GM21717 (cell line): ENCODE measurements around the gene RCOR3.
A peak's percentile ranks its signal among the peaks of the same experiment; 100 is the strongest.
"Not testable (repeated sequence)": the region's sequence is repeated elsewhere in the genome, so short reads cannot be mapped to it uniquely, and the experiment has no call there.

Experiments
- ATAC-seq: cut with Tn5 transposase; IDR thresholded peaks from one replicate; pipeline ENCODE4 v1.9.1; 2021; ENCODE audit warnings: mild to moderate bottlenecking, moderate library complexity; ENCODE audit not compliant: unreplicated experiment

Gene RCOR3

GRCh38 chr1:211337430-211338223 lies 78.5 kb downstream of the RCOR3 start:
- no peak for ATAC-seq

GRCh38 chr1:211338224-211338620 lies 79.1 kb downstream of the RCOR3 start:
- no peak for ATAC-seq

DNA sequence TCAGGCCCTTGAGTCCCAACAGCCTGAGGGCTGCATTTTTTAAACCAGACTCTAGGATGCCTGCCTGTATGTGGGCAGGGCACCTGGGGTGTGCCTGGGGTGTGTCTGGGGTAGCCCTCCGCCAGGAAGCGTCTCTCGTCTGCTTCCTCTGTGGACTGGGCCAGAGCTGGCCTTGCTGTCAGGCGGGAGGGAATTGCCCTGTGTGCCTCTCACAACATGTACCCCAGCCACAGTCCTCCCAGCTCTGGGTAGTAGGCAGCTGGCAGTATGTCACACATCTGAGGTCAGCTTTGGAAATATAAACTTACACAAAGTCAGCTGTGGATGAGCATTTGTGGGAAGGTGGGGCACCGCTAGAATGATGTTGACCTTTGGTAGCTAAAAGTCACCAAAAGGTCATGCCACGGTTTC lies 80.5 kb downstream of the RCOR3 start:
- ATAC-seq, result no peak

DNA sequence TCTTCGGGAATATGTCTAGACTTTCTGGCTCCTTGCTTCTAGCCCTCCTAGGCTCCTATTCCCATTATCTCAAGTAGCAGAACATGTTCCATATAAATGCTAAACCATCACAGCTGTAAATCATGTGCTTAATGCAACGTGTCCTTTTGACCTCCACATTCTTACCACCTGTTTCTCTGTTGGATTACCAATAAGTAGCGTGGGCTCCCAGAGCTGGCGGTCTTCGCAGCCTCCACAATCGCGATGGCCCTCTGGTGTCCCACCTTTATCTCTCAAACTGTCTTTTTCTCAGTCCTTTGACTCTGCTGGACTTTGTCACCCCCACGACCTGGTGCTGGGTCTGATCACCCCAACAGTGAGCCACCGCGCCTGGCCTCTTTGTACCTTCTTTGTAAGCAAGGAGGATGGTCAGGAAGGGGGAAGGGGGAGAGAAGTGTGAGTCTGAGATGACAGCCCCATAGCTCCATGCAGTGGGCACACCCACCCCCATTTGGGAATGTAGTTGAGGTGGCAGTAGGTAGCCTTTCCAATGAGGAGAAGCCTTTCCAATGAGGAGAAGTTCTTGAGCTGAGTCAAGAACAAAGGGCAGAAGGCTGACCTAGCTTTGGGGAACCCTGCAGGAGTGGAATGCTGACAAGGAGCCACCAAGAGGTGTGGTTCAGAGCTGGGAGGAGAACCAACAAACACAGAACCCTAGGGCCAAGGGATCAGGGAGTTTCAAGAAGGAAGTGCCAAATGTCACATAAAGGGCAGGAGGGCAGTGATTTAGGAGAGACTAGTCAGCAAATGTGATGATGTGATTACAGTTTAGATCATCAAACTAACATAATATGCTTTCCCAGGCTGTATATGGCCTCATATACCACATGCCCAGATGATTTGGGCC lies 81.7 kb downstream of the RCOR3 start:
- no peak for ATAC-seq

DNA sequence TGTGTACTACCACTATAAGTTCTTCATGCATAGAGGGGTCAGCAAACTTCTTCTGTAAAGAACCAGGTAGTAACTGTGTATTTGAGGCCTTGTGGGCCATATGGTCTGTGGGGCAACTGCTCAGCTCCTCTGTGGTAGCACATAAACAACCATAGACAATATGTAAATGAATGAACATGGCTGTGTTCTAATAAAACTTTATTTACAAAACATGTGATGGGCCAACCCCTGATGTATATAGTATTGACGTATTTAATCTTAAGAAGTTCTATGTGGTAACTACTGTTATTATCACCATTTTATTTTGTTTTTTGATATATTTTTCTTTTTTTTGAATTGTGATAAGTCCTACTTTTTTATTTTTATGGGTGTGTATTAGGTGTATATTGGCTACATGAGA lies 82.8 kb downstream of the RCOR3 start:
- no peak for ATAC-seq

DNA sequence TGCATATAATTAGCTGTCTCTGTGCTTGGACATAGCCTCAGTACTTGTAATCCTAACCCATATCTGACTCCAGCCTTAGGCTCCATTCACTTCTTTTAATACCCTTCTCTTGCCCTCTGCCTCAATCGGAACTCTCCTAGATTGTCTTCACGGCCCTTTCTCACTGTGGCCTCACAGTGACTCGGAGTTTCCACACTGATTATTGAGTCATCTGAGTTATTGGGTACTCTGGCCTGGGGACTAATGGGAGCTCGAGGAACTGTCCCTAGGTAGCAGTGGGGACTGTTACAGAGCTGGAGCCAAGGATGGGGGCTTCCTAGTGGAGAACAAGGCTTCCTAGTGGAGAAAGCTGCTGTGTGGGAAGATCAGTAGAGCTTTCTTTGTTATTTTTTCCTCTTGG lies 84.4 kb downstream of the RCOR3 start:
- ATAC-seq, result no peak

DNA sequence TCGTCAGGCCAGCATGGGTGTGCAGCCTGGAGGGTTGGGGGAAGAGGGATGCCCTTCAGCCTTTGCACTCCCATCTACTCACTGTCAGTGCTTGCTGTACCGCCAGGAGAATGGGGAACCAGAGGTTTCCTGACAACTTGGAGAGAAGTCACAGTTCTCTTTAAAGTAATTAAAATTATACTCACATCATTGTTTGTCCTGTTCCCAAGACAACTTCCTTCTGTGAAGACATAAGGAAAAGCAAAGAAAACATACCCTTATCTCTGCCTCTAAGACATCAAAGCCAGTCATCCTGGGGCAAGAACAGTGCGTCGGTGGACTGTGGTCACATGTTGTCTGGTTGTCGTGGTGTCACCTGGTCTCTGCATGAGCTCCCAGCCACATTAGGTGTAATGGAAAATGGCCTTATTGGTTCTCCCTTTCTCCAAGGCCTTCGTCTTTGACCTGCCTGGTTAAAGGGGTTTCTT lies 85.0 kb downstream of the RCOR3 start:
- ATAC-seq, result no peak

DNA sequence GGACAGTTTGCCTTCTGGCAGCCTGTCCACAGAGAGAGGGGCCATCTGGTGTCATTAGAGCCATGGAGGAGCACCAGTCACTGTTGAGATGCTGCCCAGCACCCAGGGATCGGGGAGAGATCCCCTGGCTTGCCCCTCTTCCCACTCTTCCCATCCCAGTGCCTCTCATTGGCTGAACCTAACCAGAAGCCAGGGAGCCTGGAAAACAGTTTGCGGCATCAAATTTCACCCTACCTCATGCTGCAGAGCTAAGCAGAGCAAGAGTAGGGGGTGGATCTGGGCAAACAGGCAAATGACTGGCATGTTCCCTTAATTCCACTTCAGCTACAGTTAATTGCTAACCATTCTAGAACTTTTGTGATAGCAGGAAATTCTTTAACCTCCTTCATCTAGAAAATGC lies 86.6 kb downstream of the RCOR3 start:
- ATAC-seq, result no peak

DNA sequence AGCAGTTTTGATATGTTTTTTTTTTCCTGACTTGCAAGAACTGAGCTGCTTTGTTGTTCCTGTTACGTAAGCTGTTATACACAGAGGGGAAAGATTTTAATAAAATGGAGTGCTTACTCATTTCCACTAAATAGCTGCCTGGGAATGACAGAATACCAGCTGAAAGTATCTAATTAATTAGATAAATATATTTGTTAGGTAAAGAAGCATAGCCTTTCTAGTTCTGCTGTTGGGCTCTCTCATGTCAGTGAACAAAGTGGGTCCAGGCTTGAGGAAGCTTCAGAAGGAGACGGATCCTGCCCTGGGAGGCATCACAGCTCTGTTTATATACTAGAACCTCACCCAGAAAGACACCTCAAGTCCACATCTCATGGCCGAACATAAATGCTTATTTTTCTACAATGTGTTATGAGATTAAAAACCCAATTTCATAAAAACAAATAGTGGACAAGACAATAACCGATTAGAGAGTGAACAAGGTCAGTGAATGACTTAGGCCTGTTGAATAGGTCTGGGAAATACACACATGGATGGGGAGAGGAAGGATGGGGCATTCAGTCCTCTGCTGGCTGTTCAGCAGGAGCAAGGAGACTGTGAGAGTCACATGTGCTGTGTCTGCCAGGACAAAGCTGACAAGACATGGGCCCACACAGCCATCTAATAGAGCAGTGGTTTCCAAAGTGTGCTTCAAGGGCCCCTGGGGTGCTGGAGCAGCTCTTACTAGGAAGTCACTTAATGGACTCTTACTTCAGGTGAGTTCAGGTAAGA lies 88.1 kb downstream of the RCOR3 start:
- no peak for ATAC-seq

DNA sequence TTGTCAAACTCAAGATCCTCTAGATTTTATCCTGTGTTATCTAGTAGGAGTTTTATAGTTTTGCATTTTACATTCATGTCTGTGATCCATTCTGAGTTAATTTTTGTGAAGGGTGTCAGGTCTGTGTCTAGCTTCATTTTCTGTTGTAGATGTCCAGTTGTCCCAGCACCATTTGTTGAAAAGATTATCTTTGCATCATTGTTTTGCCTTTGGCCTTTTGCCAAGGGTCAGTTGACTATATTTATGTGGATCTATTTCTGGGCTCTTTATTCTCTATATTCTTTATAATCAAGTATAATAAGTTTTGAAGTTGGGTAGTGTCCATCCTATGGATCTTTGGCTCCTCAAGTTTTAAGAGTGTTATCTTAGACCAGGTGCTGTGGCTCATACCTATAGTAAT lies 89.4 kb downstream of the RCOR3 start:
- no peak for ATAC-seq

DNA sequence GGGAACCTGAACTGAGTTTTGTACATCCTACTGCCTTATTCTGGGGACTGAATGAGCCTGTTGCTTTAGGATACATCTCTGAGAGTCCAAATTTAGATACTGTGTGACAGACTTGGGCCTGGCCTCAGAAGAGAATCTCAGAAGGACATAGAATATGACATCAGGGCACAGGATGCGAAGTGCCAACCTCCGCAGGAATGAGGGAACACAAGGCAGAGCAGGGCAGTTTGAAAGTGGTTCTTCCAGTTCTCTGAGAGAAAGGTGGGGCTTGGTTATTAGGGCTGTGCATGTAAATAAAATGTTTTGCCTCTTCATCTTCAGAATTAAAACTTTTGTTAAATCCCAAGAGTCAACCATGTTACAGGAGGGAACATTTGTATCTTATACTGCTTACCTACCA lies 90.6 kb downstream of the RCOR3 start:
- ATAC-seq, result no peak

GRCh38 chr1:211352055-211352454 lies 92.9 kb downstream of the RCOR3 start:
- ATAC-seq, result not testable (repeated sequence)

- ATAC-seq, result no peak
Observed at GRCh38 chr1:211352465-211352864, 93.3 kb downstream of the RCOR3 start.

DNA sequence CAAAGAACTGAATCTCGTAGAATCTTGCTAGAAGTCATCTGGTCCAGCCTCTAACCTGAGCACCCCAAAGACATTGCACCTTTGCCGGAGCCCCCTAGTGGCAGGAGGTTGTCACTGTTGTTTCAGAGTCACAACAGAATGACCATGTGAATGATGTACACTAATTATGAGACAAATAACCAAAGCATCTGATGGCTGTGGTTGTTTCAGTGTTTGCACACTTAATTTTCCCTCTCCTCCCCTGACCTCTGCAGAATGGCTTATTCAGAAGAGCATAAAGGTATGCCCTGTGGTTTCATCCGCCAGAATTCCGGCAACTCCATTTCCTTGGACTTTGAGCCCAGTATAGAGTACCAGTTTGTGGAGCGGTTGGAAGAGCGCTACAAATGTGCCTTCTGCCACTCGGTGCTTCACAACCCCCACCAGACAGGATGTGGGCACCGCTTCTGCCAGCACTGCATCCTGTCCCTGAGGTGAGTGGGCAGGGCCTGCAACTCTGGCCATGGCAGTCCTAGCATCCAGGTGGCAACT lies 93.9 kb downstream of the RCOR3 start:
- peak; percentile 86 for ATAC-seq

GRCh38 chr1:211353562-211354212 lies 94.5 kb downstream of the RCOR3 start:
- no peak for ATAC-seq

DNA sequence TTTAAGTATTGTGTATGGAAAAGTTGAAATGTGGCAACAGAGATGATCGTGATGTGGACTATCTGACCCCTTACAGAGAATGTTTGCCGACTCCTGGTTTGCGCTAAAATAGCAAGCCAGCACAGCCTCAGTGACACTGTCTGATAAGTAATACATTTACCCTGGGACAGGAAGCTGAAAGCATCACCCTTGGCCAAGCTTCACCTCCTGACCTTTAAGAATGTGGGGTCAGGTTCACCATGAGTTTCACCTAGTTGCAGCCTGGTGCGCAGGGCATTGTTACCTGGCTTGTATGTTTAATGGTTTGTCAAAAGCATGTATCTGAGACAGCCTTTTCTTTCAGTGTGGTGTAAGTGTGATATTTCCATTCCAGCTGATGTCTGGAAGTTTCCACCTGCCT lies 96.7 kb downstream of the RCOR3 start:
- ATAC-seq, result no peak

DNA sequence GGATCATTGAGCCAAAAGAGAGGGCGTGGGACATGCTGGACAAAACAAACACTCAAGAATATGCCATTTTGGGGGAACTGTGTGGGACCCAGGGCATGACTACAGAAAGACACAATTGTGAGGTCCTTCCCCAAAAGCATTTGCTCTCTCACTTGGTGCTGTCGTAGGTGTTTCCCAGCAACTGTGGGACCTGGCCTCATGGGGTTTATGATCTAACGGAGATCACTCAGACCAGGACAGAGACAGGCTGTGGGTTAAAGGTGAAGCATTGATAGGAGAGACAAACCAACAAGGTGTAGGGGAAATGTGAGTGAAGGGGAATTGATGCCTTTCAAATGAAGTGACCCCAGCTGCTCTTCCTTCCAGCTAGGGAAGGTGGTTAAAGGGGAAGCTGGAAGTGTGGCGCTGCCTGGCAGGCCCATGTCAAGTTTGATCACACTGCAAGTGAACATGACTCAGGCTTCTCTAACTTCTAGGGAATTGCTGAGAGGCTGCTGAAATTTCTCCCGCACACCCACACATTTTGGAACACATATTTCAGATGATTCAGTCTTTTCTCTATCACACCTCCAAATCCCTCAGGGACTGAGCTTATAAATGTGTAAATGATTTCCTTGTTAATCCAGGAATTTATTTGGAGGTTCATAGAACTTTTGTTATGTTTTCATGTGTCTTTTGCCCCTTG lies 97.7 kb downstream of the RCOR3 start:
- no peak for ATAC-seq

DNA sequence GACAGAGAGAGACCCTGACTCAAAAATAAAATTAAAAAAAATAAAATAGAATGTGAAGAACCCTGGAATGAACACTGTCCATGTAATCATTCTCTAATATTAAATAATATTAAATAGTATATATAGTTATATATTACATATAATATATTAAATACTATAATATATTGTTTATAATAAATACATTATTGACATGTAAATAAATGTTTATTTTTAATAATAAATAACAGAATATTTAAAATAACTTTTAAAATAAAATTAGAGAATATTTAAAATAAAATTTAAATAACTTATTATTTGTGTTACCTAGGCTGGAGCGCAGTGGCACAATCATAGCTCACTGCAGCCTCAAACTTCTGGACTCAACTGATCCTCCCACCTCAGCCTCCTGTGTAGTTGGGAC lies 99.5 kb downstream of the RCOR3 start:
- no peak for ATAC-seq

GRCh38 chr1:211359876-211360275 lies 100.7 kb downstream of the RCOR3 start:
- no peak for ATAC-seq

- ATAC-seq, result no peak
Observed at GRCh38 chr1:211361202-211361601, 102.0 kb downstream of the RCOR3 start.
